ENCODE measurements around the gene TSPAN7.

DNA sequence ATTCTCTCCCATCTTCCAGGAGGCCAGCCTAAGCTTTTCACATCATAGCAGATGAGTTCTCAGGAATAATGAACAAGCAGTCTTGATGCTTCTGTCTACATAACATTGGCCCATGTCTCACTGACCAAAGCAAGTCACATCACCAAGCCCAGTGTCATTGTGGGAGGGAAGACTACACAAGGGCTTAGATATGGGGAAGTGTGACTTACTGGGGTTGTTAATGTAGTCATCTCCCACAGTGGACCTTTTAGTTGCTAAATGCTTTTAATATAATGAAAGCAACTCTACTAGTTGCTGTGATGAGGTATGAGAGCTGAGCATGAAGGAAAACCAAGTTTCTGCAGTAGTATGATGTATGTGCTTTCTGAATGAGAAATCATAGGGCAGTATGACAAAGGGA lies 40.5 kb downstream of the TSPAN7 start:
- TF ChIP-seq, protein P1, sequence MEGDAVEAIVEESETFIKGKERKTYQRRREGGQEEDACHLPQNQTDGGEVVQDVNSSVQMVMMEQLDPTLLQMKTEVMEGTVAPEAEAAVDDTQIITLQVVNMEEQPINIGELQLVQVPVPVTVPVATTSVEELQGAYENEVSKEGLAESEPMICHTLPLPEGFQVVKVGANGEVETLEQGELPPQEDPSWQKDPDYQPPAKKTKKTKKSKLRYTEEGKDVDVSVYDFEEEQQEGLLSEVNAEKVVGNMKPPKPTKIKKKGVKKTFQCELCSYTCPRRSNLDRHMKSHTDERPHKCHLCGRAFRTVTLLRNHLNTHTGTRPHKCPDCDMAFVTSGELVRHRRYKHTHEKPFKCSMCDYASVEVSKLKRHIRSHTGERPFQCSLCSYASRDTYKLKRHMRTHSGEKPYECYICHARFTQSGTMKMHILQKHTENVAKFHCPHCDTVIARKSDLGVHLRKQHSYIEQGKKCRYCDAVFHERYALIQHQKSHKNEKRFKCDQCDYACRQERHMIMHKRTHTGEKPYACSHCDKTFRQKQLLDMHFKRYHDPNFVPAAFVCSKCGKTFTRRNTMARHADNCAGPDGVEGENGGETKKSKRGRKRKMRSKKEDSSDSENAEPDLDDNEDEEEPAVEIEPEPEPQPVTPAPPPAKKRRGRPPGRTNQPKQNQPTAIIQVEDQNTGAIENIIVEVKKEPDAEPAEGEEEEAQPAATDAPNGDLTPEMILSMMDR (IDR thresholded peaks at IDR 0.05): no peak
- no peak for TF ChIP-seq EZH2 (IDR thresholded peaks at IDR 0.05; ENCODE audit: borderline replicate concordance, insufficient read depth, low read depth, low read length, poor library complexity, severe bottlenecking)

Measured in B cell (primary cell).